Astrocyte (in vitro differentiated cells and primary cell): ENCODE measurements around the gene PPAN. TPM values are rescaled to one million over a fixed set of nuclear protein-coding genes. Genes with fewer than 3 reads are reported as not detected.

Experiments
- DNase-seq: peaks from one replicate; pipeline ENCODE4 v3.0.0-alpha.2; 2010; ENCODE audit warnings: low read depth
- FAIRE-seq: peaks from 2 replicates; lab custom pipeline; 2011; peaks lifted over from hg19 to GRCh38; lab: Jason Lieb, UNC
- H2AFZ ChIP-seq: 2 replicates; pipeline ENCODE4 v1.6.0; 2012; ENCODE audit warnings: low read depth, low read length, inconsistent platforms
- H3K27ac ChIP-seq: 2 replicates; pipeline ENCODE4 v1.5.1; 2011; ENCODE audit warnings: low read depth, low read length, inconsistent platforms
- H3K27me3 ChIP-seq: 2 replicates; pipeline ENCODE4 v1.6.0; 2011; ENCODE audit warnings: low read length, inconsistent platforms; ENCODE audit not compliant: insufficient read depth
- H3K36me3 ChIP-seq: 2 replicates; pipeline ENCODE4 v1.5.1; 2011; ENCODE audit warnings: low read length, inconsistent platforms; ENCODE audit not compliant: insufficient read depth
- H3K4me1 ChIP-seq: 2 replicates; pipeline ENCODE4 v1.5.1; 2011; ENCODE audit warnings: low read length, inconsistent platforms; ENCODE audit not compliant: insufficient read depth
- H3K4me2 ChIP-seq: 2 replicates; pipeline ENCODE4 v1.6.0; 2012; ENCODE audit warnings: low read length, inconsistent platforms
- H3K4me3 ChIP-seq: 2 replicates; pipeline ENCODE4 v1.5.1; 2011; ENCODE audit warnings: low read depth, mild to moderate bottlenecking, low read length, inconsistent platforms; ENCODE audit not compliant: insufficient read depth
- H3K79me2 ChIP-seq: 2 replicates; pipeline ENCODE4 v1.6.0; 2012; ENCODE audit warnings: mild to moderate bottlenecking, low read length, inconsistent platforms; ENCODE audit not compliant: insufficient read depth
- H3K9ac ChIP-seq: 2 replicates; pipeline ENCODE4 v1.6.0; 2012; ENCODE audit warnings: mild to moderate bottlenecking, low read length, inconsistent platforms
- H3K9me3 ChIP-seq: 2 replicates; pipeline ENCODE4 v1.5.1; 2012; ENCODE audit warnings: low read depth, mild to moderate bottlenecking, low read length, inconsistent platforms; ENCODE audit not compliant: insufficient read depth
- H4K20me1 ChIP-seq: 2 replicates; pipeline ENCODE4 v1.6.0; 2012; ENCODE audit warnings: low read length, inconsistent platforms; ENCODE audit not compliant: insufficient read depth
- H3K27ac Mint-ChIP-seq: one replicate; pipeline ENCODE4 v1.8.0; 2021; ENCODE audit warnings: mild to moderate bottlenecking, mixed read lengths; ENCODE audit not compliant: unreplicated experiment
- H3K27me3 Mint-ChIP-seq: one replicate; pipeline ENCODE4 v1.8.0; 2021; ENCODE audit warnings: low read depth, mixed read lengths; ENCODE audit not compliant: unreplicated experiment
- H3K36me3 Mint-ChIP-seq: one replicate; pipeline ENCODE4 v1.8.0; 2021; ENCODE audit warnings: low read depth, mixed read lengths; ENCODE audit not compliant: unreplicated experiment
- H3K4me1 Mint-ChIP-seq: one replicate; pipeline ENCODE4 v1.8.0; 2021; ENCODE audit warnings: low read depth, mixed read lengths; ENCODE audit not compliant: unreplicated experiment
- H3K4me3 Mint-ChIP-seq: one replicate; pipeline ENCODE4 v1.8.0; 2021; ENCODE audit warnings: mild to moderate bottlenecking, moderate library complexity, mixed read lengths; ENCODE audit not compliant: unreplicated experiment
- H3K9me3 Mint-ChIP-seq: one replicate; pipeline ENCODE4 v1.8.0; 2021; ENCODE audit warnings: mild to moderate bottlenecking, mixed read lengths; ENCODE audit not compliant: unreplicated experiment
- CTCF ChIP-seq: IDR thresholded peaks from 2 replicates; pipeline ENCODE4 v1.5.1; 2011; ENCODE audit warnings: low read depth, mild to moderate bottlenecking, inconsistent platforms, low read length, moderate library complexity; ENCODE audit not compliant: insufficient read depth
- EZH2 ChIP-seq: IDR thresholded peaks from 2 replicates; pipeline ENCODE4 v1.6.1; 2012; ENCODE audit warnings: mild to moderate bottlenecking, low read length, inconsistent platforms; ENCODE audit not compliant: insufficient read depth
- total RNA-seq: library from RNA; stranded (reverse); gene quantifications from 2 replicates; pipeline ENCODE4 v1.2.1, GENCODE V29; 2021

The PPAN gene
- total RNA-seq, 1 donor from 2014 or later: 55.6 TPM

GRCh38 chr19:10112037-10112761 is 6.0 kb downstream of the PPAN start:
- Histone ChIP-seq H3K36me3 (peaks cover 13% of the 10 kb centered on the region), H3K27me3 (no peaks in the 10 kb centered on the region), H3K4me1 (peaks cover 6% of the 10 kb centered on the region), H4K20me1 (peaks cover 80% of the 10 kb centered on the region), H3K4me2 (no peak overlapping the region), H3K4me3 (no peak overlapping the region), H3K27ac (no peak overlapping the region), H3K79me2 (peaks cover 39% of the 10 kb centered on the region), H2AFZ (no peak overlapping the region), H3K9ac (no peak overlapping the region), H3K9me3 (no peaks in the 10 kb centered on the region)
- H3K9me3 Mint-ChIP-seq: no peaks in the 10 kb centered on the region
- peaks cover 13% of the 10 kb centered on the region for H3K36me3 Mint-ChIP-seq
- peaks cover 12% of the 10 kb centered on the region for H3K4me1 Mint-ChIP-seq
- H3K27me3 Mint-ChIP-seq: no peaks in the 10 kb centered on the region
- H3K27ac Mint-ChIP-seq: peak overlapping the region; percentile 72
- no peak for DNase-seq
- TF ChIP-seq CTCF: no peak
- no peak for TF ChIP-seq EZH2
- FAIRE-seq: no peak
- peak overlapping the region; percentile 57 for H3K4me3 Mint-ChIP-seq

DNA sequence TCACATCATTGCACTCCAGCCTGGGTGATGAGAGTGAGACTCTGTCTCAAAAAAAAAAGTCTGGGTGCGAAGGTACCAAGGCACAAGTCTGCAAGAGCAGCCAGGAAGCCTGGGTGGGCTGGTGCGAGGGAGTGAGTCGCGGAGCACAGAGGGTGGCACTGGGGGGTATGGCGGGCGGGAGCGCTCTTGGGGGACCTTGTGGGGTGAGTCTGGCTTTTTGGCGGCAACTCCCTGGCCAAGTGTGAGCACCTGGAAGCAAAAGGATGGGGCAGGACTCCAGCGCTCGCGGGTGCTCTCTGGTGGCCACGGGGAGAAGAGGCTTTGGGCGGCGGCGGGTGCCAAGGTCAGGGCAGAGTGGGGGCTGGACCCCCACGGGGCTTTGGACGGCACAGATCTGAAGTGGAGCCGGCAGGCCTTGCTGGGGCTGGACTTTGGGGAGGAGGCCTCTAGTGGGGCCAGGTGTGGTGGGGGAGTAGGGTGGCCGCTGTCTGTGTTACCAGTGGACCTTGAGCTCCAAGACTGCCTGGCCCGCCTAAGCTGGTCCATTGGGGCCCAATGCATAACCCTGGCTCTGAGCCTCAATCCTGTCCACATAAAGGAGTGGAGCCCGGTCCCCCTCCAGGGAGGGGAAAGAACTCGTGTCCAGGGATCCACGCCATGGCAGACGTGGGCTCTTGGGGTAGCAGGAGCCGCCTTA is 6.9 kb downstream of the PPAN start:
- peaks cover 78% of the 10 kb centered on the region for H4K20me1 ChIP-seq
- Mint-ChIP-seq H3K4me1 (peaks cover 7% of the 10 kb centered on the region), H3K27ac (peak overlapping the region; percentile 80), H3K9me3 (no peaks in the 10 kb centered on the region), H3K27me3 (no peaks in the 10 kb centered on the region), H3K4me3 (peak overlapping the region; percentile 57), H3K36me3 (peaks cover 16% of the 10 kb centered on the region)
- peaks cover 39% of the 10 kb centered on the region for H3K79me2 ChIP-seq
- no peaks in the 10 kb centered on the region for H3K9me3 ChIP-seq
- FAIRE-seq: no peak
- no peak overlapping the region for H3K9ac ChIP-seq
- H2AFZ ChIP-seq: no peak overlapping the region
- no peaks in the 10 kb centered on the region for H3K27me3 ChIP-seq
- H3K4me1 ChIP-seq: peaks cover 3% of the 10 kb centered on the region
- TF ChIP-seq CTCF: peak; percentile 22
- no peak for TF ChIP-seq EZH2
- peaks cover 15% of the 10 kb centered on the region for H3K36me3 ChIP-seq
- no peak for DNase-seq
- no peak overlapping the region for H3K4me2 ChIP-seq
- H3K4me3 ChIP-seq: no peak overlapping the region
- H3K27ac ChIP-seq: no peak overlapping the region
